Nephron progenitor cell (in vitro differentiated cells): Measurements from ENCODE around the gene SEZ6L.

Experiments
- DNase-seq: peaks from one replicate; pipeline ENCODE4 v3.0.0; 2021
- H3K27ac Mint-ChIP-seq: 2 replicates; pipeline ENCODE4 v1.8.0; 2021; ENCODE audit warnings: mild to moderate bottlenecking, moderate library complexity, mixed read lengths
- H3K27me3 Mint-ChIP-seq: 2 replicates; pipeline ENCODE4 v1.8.0; 2021; ENCODE audit warnings: mild to moderate bottlenecking, low read depth, mixed read lengths; ENCODE audit not compliant: poor library complexity
- H3K36me3 Mint-ChIP-seq: 2 replicates; pipeline ENCODE4 v1.8.0; 2021; ENCODE audit warnings: low read depth, mixed read lengths
- H3K4me1 Mint-ChIP-seq: 2 replicates; pipeline ENCODE4 v1.8.0; 2021; ENCODE audit warnings: mixed read lengths
- H3K4me3 Mint-ChIP-seq: 2 replicates; pipeline ENCODE4 v1.8.0; 2021; ENCODE audit warnings: mild to moderate bottlenecking, moderate library complexity, mixed read lengths
- H3K9me3 Mint-ChIP-seq: 2 replicates; pipeline ENCODE4 v1.8.0; 2021; ENCODE audit warnings: mild to moderate bottlenecking, moderate library complexity, mixed read lengths
- TF ChIP-seq, protein P1 (sequence below): fragments of 200-600 bp; sonication (generic); IDR thresholded peaks from 2 replicates; pipeline ENCODE4 v1.5.0; 2021; ENCODE audit warnings: antibody characterized with exemption

Gene SEZ6L

DNA sequence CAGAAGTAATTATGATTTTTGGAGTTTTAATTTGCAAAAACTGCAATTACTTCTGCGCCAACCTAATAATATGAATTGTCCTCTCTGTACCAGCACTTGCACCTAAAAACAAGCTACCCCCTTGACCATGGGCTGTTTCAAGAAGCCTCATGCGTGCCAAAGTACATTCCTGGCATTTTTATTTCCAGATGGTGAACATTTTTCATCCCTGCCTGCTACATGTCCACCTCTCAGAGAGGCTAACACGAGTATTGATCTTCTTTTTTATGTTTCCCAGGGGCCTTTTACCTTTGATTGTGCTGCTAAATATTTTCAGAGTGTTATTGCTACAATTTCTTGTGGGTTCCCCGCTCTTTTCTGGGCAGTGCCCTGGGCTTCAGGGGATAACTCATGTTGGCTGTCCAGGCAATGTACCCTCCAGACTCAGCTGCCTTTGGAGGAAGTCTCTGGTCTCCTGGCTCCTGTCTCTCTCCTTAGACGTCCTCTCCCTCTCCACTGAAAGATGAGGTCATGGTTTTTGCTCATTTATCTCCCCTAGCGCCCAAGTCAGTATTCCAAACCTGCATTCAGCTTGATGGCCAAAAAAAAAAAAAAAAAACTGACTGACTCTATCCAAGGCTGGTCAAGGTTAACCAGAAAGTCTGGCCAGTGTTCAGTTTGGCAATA, 173.6 kb downstream of the SEZ6L start:
- peaks cover 6% of the 10 kb centered on the region for H3K9me3 Mint-ChIP-seq
- H3K36me3 Mint-ChIP-seq, result no peaks in the 10 kb centered on the region
- no peak for DNase-seq
- H3K4me1 Mint-ChIP-seq, result no peaks in the 10 kb centered on the region
- TF ChIP-seq, protein P1, sequence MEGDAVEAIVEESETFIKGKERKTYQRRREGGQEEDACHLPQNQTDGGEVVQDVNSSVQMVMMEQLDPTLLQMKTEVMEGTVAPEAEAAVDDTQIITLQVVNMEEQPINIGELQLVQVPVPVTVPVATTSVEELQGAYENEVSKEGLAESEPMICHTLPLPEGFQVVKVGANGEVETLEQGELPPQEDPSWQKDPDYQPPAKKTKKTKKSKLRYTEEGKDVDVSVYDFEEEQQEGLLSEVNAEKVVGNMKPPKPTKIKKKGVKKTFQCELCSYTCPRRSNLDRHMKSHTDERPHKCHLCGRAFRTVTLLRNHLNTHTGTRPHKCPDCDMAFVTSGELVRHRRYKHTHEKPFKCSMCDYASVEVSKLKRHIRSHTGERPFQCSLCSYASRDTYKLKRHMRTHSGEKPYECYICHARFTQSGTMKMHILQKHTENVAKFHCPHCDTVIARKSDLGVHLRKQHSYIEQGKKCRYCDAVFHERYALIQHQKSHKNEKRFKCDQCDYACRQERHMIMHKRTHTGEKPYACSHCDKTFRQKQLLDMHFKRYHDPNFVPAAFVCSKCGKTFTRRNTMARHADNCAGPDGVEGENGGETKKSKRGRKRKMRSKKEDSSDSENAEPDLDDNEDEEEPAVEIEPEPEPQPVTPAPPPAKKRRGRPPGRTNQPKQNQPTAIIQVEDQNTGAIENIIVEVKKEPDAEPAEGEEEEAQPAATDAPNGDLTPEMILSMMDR, result no peak
- peaks cover 4% of the 10 kb centered on the region for H3K27me3 Mint-ChIP-seq
- no peak overlapping the region for H3K27ac Mint-ChIP-seq
- no peak overlapping the region for H3K4me3 Mint-ChIP-seq

DNA sequence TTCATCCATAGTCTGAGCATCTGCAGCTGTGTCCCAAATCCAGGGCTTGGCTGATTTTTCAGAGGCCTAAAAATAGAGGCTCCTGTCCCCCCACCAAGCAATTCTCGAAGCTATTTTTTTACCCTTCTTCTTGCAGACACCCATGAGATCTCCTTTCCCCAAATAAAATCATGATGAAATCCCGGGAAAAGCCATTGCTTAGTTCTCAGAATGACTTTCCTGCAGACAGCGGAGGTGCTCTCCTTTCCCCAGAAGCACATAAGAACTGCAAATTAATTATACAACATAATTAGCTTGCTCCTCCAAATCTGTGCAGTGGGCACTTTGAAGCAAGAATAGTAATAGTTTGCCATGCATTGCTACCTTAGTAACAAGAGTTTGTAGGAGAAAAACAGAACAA, 176.2 kb downstream of the SEZ6L start:
- no peaks in the 10 kb centered on the region for H3K36me3 Mint-ChIP-seq
- no peak for DNase-seq
- H3K9me3 Mint-ChIP-seq, result peaks cover 6% of the 10 kb centered on the region
- no peak overlapping the region for H3K27ac Mint-ChIP-seq
- H3K4me1 Mint-ChIP-seq, result no peaks in the 10 kb centered on the region
- H3K4me3 Mint-ChIP-seq, result no peak overlapping the region
- H3K27me3 Mint-ChIP-seq, result no peaks in the 10 kb centered on the region
- TF ChIP-seq, protein P1, result no peak

DNA sequence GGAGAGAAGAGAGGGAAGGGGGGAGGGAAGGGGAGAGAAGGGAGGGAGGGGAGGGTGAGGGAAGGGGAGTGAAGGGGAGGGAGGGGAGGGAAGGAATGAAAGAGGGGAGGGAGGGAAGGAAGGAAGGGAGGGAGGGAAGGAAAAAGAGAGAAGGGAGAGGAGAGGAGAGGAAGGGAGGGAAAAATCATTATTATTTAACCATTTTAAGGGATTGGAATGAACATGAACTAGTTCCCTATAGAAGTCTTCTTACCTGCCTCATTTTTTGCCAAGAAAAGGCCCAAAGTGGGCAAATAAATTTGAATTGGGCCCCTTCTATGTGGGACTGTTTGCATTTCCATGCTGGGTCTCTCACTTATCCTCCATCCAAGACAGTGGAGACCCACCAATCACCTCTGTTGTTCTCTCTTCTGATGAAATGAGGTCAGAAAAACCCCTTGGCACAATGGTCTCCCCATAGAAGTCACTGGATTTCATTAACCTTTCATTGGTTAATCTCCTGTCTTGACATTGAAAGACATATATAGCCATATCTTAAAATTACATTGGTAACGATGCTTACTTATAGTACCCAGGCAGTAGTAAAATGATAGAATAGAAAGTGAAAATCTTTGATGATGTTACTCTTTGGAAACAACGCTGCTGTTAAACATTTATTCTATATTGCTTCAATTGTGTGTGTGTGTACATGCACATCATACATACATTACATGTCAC, 179.7 kb downstream of the SEZ6L start:
- Mint-ChIP-seq H3K4me3 (no peak overlapping the region), H3K4me1 (no peaks in the 10 kb centered on the region), H3K27me3 (no peaks in the 10 kb centered on the region), H3K9me3 (peaks cover 6% of the 10 kb centered on the region), H3K27ac (no peak overlapping the region), H3K36me3 (no peaks in the 10 kb centered on the region)
- no peak for DNase-seq
- TF ChIP-seq, protein P1, result no peak

DNA sequence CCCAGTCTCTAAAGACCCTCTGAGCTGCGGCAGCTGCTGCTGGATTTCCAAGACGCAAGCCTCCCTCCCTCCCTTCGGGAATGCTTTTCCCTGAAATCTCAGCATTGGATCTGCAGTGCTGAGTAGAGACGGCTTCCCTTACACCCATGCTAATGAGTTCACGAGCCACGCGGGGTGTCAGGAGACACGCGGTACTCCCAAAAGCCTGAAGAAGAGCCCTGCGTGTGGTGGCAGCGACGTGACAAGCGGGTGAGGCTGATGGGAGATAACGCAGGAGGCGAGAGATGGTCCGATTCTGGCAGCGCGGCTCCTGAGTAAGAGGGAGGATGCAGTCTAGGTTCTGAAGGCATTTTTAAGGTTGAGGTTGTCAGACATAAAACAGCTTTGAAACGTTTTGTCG, 185.4 kb downstream of the SEZ6L start:
- H3K27me3 Mint-ChIP-seq, result no peaks in the 10 kb centered on the region
- no peak overlapping the region for H3K4me3 Mint-ChIP-seq
- H3K4me1 Mint-ChIP-seq, result no peaks in the 10 kb centered on the region
- H3K27ac Mint-ChIP-seq, result no peak overlapping the region
- DNase-seq, result no peak
- TF ChIP-seq, protein P1, result no peak
- H3K9me3 Mint-ChIP-seq, result no peaks in the 10 kb centered on the region
- H3K36me3 Mint-ChIP-seq, result no peaks in the 10 kb centered on the region

DNA sequence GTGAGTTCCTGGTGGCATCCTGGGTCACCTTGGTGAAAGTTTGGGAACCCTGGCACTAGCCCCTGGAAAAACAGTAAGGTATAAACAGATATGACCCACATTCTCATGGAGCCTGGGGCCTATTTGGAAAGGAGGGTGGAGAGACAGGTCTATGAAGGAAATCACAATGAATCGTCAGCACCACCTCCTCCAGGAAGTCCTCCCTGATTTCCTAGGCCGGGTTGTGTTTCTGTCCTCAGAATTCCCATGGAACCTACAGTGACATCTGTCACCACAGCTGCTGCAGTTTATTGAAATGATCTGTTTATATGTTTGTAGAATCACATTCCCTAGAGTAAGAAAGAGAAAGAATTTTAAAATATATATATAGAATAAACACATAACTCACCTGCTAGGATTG, 188.0 kb downstream of the SEZ6L start:
- H3K36me3 Mint-ChIP-seq, result no peaks in the 10 kb centered on the region
- DNase-seq, result no peak
- H3K27me3 Mint-ChIP-seq, result peaks cover 15% of the 10 kb centered on the region
- H3K27ac Mint-ChIP-seq, result no peak overlapping the region
- no peaks in the 10 kb centered on the region for H3K9me3 Mint-ChIP-seq
- TF ChIP-seq, protein P1, result no peak
- no peak overlapping the region for H3K4me3 Mint-ChIP-seq
- peaks cover 7% of the 10 kb centered on the region for H3K4me1 Mint-ChIP-seq

DNA sequence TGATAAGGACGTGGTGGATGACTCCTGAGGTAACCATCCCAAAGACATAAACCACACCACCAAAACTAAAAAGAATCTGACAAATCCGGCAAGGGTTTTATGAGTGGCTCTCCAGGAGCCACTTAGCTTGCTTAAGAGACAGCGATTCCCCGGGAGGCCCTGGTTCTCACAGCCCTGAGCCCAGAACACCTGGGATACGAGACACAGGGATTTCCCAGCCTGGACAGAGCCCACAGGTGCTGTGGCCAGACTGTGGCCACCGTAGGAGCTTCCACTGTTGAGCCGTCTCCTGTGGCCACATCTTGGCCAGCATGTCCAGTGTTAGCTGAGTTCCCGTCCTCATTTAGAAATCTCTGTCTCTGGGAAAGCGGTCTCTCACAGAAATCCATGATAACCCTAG, 188.6 kb downstream of the SEZ6L start:
- TF ChIP-seq, protein P1, result no peak
- Mint-ChIP-seq H3K27ac (no peak overlapping the region), H3K4me1 (peaks cover 7% of the 10 kb centered on the region), H3K36me3 (no peaks in the 10 kb centered on the region), H3K27me3 (peaks cover 19% of the 10 kb centered on the region), H3K4me3 (no peak overlapping the region), H3K9me3 (no peaks in the 10 kb centered on the region)
- DNase-seq, result no peak
